HG02623 (cell line): ENCODE results near the gene KLC1.

Experiments
- ATAC-seq: cut with Tn5 transposase; IDR thresholded peaks from one replicate; pipeline ENCODE4 v1.9.1; 2021; ENCODE audit warnings: moderate library complexity; ENCODE audit not compliant: unreplicated experiment

Gene KLC1

GRCh38 chr14:103688906-103689902 is 60.2 kb downstream of the KLC1 start:
- ATAC-seq, result no peak

GRCh38 chr14:103690332-103690731 is 61.3 kb downstream of the KLC1 start:
- ATAC-seq, result no peak

- peak; percentile 57 for ATAC-seq
These were observed 62.6 kb downstream of the KLC1 start for GRCh38 chr14:103691655-103692054.

- no peak for ATAC-seq
These were observed 63.1 kb downstream of the KLC1 start for GRCh38 chr14:103692159-103692558.

- no peak for ATAC-seq
These were observed 63.9 kb downstream of the KLC1 start for GRCh38 chr14:103692871-103693270.

GRCh38 chr14:103693515-103693914 is 64.5 kb downstream of the KLC1 start:
- ATAC-seq, result no peak

GRCh38 chr14:103694572-103695026 is 65.6 kb downstream of the KLC1 start:
- ATAC-seq, result no peak

GRCh38 chr14:103695296-103696069 is 66.5 kb downstream of the KLC1 start:
- no peak for ATAC-seq

- ATAC-seq, result no peak
These were observed 67.0 kb downstream of the KLC1 start for GRCh38 chr14:103696070-103696402.

- no peak for ATAC-seq
These were observed 67.6 kb downstream of the KLC1 start for GRCh38 chr14:103696466-103697071.

GRCh38 chr14:103697206-103697602 is 68.2 kb downstream of the KLC1 start:
- ATAC-seq, result no peak

- no peak for ATAC-seq
These were observed 68.8 kb downstream of the KLC1 start for GRCh38 chr14:103697603-103698379.

- no peak for ATAC-seq
These were observed 69.6 kb downstream of the KLC1 start for GRCh38 chr14:103698380-103699260.

GRCh38 chr14:103699261-103699661 is 70.2 kb downstream of the KLC1 start:
- ATAC-seq, result no peak

- ATAC-seq, result no peak
These were observed 71.1 kb downstream of the KLC1 start for GRCh38 chr14:103699901-103700752.

- no peak for ATAC-seq
These were observed 71.9 kb downstream of the KLC1 start for GRCh38 chr14:103700753-103701490.

- no peak for ATAC-seq
These were observed 73.1 kb downstream of the KLC1 start for GRCh38 chr14:103702095-103702494.
